GM19372 (cell line): ENCODE data around the gene USP48.

Experiments
- ATAC-seq: cut with Tn5 transposase; IDR thresholded peaks from one replicate; pipeline ENCODE4 v1.9.1; 2021; ENCODE audit warnings: mild to moderate bottlenecking, low read depth, moderate library complexity; ENCODE audit not compliant: unreplicated experiment

Gene USP48

GRCh38 chr1:21670059-21670881 lies 112.7 kb downstream of the USP48 start:
- ATAC-seq, result no peak

DNA sequence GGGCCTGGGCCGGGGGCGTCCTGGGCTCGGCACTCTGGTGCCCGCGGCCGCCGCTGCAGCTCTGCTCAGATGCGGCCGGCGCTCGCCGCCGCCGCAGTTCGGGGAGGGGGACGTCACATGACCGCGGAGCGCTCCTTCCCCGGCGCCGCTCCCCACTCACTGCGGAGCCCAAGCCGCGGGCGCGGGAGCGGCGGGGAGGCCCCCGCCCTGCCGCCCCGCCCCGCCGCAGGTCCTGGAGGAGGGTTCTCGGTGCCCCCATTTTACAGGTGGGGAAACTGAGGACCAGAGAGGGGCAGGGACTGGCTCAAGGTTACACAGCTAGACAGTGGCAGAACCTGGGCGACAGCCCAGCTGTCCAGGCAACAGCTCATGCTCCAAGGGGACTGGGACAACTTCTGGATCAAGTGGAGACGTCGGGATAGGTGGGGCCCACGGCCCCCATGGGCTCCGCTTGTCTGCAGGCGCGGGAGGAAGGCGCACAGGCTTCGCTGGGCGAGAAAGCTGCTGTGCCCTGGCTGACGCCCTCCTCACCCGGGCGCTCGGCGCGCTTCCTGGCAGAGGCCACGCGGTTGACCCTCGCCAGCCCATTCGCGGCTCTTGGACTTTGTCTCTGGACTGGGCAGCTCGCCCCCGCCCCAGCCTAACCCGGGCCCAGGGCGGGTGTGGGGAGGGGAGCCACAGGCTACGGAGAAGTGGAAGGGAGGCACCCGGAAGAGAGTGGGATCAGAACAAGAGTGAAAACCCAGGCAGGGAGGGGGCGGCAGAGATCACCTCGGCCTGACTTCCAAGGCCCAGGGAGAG lies 113.5 kb downstream of the USP48 start, which contains the start of gene RAP1GAP:
RAP1GAP (minus strand) TSS at position 100 of the 801 bp plus-strand sequence. CDS start 49,325 bp downstream, outside the sequence.
- ATAC-seq, result no peak

- ATAC-seq, result no peak
Observed at GRCh38 chr1:21668951-21669257, 114.0 kb downstream of the USP48 start.

- ATAC-seq, result no peak
Observed at GRCh38 chr1:21668232-21668950, 114.6 kb downstream of the USP48 start.

DNA sequence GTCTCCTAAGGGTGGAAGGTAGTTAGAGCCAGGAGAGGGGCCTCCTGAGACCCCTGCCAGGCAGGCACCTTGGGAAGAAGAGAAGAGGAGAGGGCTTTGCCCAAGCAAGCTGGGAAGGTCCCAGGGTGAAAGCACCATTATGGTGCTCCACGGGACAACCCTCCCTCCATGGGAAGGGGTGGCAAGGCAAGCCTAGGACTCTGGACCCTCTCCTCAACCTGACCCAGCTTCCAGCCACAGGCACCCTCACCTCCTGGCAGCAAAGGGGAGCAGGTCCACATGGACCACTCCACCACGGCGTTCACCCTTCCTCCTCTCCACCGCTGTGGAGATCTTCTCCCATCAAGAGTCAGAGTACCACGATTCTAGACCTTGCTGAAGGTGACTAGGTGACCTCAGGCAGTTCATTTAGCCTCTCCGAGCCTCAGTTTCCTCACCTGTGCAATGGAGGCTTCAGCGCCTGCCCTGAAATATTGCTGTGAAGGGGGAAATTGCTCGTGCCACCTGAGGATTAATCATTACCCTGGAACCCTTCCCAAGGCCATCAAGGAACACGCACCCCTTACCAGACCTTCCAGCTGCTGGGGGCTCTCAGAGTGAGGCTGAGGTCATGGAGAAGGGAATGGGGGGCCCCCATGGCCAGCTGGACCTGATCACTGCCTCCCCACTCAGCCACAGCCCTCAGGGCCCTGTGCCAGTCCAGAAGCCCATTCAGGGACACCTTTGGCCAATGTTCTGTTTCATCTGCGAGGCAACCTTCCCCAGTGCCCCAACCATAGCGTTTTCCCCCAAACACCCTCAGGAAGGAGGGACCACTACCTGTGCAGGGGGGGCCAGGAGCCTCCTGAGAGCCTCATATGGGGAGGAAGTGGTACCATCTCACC lies 115.4 kb downstream of the USP48 start:
- no peak for ATAC-seq

GRCh38 chr1:21666576-21667320 lies 116.2 kb downstream of the USP48 start:
- no peak for ATAC-seq

DNA sequence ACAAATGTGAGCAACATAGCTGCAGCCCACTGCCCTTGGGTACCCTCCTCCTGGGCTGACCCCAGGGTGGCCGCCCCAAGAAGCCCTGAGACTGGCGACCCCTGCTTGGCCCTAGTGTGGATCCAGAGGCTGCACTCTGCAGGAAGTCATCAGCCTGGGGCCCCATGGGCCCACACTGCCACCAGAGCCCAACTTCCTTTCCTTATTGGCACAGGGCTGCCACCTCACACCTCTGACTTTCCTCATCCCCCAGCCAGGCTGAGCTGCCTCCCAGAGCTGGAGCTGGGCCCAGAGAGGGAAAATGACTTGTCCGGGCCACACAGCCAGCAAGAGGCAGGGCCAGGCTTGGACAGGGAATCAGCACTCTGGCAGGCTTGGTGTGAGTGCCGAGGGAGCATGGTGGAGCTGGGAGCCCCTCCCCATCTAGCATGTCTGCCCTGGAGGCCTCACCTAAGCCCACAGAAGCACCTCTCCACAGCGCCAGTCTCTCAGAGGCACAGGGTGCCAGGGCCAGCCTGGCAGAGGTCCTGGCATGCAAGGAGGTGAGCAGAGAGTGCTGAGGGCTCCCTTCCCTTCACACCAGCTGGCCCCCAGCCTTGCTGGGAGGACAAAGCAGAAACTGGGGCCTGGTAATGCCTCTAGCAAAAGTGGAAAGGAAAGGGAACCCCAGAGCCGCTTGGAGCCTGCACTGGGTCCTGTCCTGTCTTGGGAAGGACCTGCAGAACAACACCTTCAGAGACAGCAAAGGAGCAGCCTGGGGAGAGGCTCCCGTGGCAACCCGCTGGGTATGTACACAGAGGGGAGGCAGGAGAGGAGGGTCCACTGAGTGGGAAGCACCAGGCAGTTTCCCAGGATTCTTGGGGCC lies 117.0 kb downstream of the USP48 start:
- no peak for ATAC-seq

- no peak for ATAC-seq
Observed at GRCh38 chr1:21664806-21665588, 118.0 kb downstream of the USP48 start.

GRCh38 chr1:21663951-21664805 lies 118.8 kb downstream of the USP48 start:
- no peak for ATAC-seq

DNA sequence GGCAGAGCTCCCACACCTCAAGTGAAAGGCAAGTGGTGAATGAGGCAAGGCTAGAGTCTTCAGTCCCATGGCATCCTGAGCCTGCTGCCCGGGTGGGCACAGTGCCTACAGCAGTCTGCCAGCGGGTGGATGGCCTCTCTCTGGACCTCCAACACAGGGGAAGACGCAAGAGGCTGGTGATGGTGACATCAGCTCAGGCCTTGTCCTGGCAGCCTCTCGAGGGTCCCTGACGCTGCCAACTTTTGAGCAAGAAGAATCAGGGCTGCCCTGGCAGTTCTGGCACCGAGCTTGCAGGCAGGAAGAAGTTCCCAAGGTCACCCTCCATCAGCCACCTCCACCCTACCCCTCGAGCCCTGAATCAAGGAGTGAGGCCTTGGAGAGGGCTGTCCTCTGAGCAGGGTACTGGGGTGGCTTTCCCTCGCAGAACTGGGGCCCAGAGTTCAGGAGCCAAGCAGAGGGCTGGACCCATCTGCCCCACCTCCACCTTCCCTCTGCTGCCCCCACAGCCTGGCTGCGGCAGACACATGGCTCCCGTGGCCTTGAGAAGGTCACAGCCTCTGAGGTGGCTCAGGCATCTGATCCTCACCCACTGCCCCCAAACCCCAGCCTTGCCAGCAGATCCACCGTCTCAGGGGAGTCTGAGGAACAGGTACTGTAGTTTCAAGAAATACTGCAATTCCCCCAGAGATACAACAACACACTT lies 119.5 kb downstream of the USP48 start:
- no peak for ATAC-seq

GRCh38 chr1:21662426-21663247 lies 120.3 kb downstream of the USP48 start:
- no peak for ATAC-seq

DNA sequence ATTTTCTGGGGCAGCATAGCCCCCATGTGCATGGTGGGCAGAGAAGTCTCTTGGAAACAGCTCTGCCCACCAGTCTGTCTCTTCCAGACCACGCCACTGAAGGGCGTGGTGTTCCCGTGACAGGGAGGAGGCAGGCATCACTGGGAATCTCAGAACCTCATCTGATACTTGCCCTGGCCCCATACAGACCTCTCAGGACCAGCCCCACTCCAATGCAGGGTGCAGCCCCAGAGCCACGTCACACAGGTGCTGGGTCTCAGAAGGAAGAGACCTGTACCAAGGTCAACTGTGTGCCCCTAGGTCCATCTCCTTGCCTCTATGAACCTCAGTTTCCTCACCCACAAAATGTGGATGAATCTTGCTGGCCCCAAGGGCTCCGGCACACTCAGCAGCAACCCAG lies 121.1 kb downstream of the USP48 start:
- no peak for ATAC-seq

DNA sequence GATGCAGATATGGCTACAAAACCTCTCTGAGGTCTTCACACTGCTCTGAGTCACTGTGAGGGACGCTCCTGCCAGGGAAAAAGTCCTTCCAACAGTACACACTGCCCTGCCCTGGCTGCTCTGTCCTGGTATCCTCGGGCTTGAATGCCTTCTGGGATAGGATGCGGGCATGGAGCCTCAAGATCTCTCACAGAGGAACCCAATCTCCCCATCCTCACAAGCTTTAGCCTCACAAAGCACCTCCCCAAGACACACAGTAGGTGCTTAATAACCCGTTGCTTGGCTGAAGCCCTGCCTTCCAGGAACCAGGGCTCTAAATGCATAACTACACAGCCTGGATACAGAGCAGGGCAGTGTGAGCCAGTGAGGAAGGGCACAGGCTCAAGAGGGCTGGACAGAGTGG lies 123.0 kb downstream of the USP48 start:
- no peak for ATAC-seq

- ATAC-seq, result no peak
Observed at GRCh38 chr1:21659099-21659923, 123.6 kb downstream of the USP48 start.
